ENCODE data around the gene VSTM1.

- TF ChIP-seq CTCF (IDR thresholded peaks at IDR 0.05; ENCODE audit: low read depth, low read length): no peak
- TF ChIP-seq EZH2phosphoT487 (IDR thresholded peaks at IDR 0.05; ENCODE audit: low read depth): no peak
These were observed 68.9 kb downstream of the VSTM1 start for GRCh38 chr19:53994811-53995210.
